ENCODE measurements around the gene CCDC27.

- no peak for TF ChIP-seq POLR2AphosphoS5 (IDR thresholded peaks at IDR 0.05)
- no peak for TF ChIP-seq POLR2A (IDR thresholded peaks at IDR 0.05; ENCODE audit: low read depth)
- TF ChIP-seq CTCF (IDR thresholded peaks at IDR 0.05), result no peak
- no peak for TF ChIP-seq EP300 (IDR thresholded peaks at IDR 0.05)
Observed at GRCh38 chr1:3736131-3736561, 16.1 kb upstream of the CCDC27 start.

Data from esophagus muscularis mucosa (tissue), 4 donors.